Neuronal stem cell (in vitro differentiated cells): ENCODE measurements around the gene KMT2B.

ENCODE experiments used
- DNase-seq: peaks from one replicate; pipeline ENCODE4 v3.0.0-alpha.2; 2013; ENCODE audit warnings: low spot score
- H2AFZ ChIP-seq: one replicate; pipeline ENCODE4 v1.6.1; 2013; ENCODE audit warnings: mild to moderate bottlenecking, low read length, inconsistent platforms
- H2AK5ac ChIP-seq: 2 replicates; pipeline ENCODE4 v1.6.1; 2013; ENCODE audit warnings: low read depth, mild to moderate bottlenecking, inconsistent platforms, low read length, moderate library complexity, mixed read lengths
- H2BK120ac ChIP-seq: 2 replicates; pipeline ENCODE4 v1.6.1; 2013; ENCODE audit warnings: low read depth, mild to moderate bottlenecking, inconsistent platforms, low read length, moderate library complexity, mixed read lengths
- H2BK12ac ChIP-seq: one replicate; pipeline ENCODE4 v1.6.1; 2013; ENCODE audit warnings: low read length, inconsistent platforms
- H2BK15ac ChIP-seq: 2 replicates; pipeline ENCODE4 v1.6.1; 2013; ENCODE audit warnings: mild to moderate bottlenecking, low read length, inconsistent platforms, mixed read lengths
- H2BK5ac ChIP-seq: one replicate; pipeline ENCODE4 v1.6.1; 2013; ENCODE audit warnings: inconsistent platforms, mild to moderate bottlenecking, low read length, moderate library complexity
- H3K14ac ChIP-seq: one replicate; pipeline ENCODE4 v1.6.1; 2013; ENCODE audit warnings: low read length, inconsistent platforms
- H3K18ac ChIP-seq: 2 replicates; pipeline ENCODE4 v1.6.1; 2013; ENCODE audit warnings: low read length, inconsistent platforms
- H3K23ac ChIP-seq: 2 replicates; pipeline ENCODE4 v1.6.1; 2013; ENCODE audit warnings: low read depth, mild to moderate bottlenecking, mixed read lengths, low read length, inconsistent platforms; ENCODE audit not compliant: poor library complexity
- H3K27ac ChIP-seq: replicated peaks from 3 replicates; pipeline ENCODE4 v1.5.1; 2013; ENCODE audit warnings: low read length, inconsistent platforms
- H3K27me3 ChIP-seq, 3 experiments: 2 replicates each; pipeline ENCODE4 v1.6.1; 2013; ENCODE audit warnings: low read length in 3 of 3, mild to moderate bottlenecking in 2 of 3, inconsistent platforms in 1 of 3, low read depth in 1 of 3, mixed read lengths in 1 of 3, moderate library complexity in 1 of 3; ENCODE audit not compliant: control insufficient read depth in 3 of 3, insufficient read depth in 3 of 3
- H3K36me3 ChIP-seq, 2 donors: replicated peaks in 1 of 2; 2 replicates each; pipeline ENCODE4 v1.6.1; 2013; ENCODE audit warnings: low read length in 2 of 2; ENCODE audit not compliant: control insufficient read depth in 2 of 2, insufficient read depth in 2 of 2
- H3K4ac ChIP-seq: 2 replicates; pipeline ENCODE4 v1.6.1; 2013; ENCODE audit warnings: inconsistent platforms, mild to moderate bottlenecking, low read length, moderate library complexity
- H3K4me1 ChIP-seq, 2 donors: 1 replicate in 1 of 2; 2 replicates in 1 of 2; pipeline ENCODE4 v1.6.1; 2013; ENCODE audit warnings: low read length in 2 of 2, low read depth in 1 of 2; ENCODE audit not compliant: control insufficient read depth in 2 of 2, insufficient read depth in 1 of 2
- H3K4me2 ChIP-seq: one replicate; pipeline ENCODE4 v1.6.1; 2013; ENCODE audit warnings: mild to moderate bottlenecking, low read length, inconsistent platforms; ENCODE audit not compliant: insufficient read depth, poor library complexity, severe bottlenecking
- H3K4me3 ChIP-seq, 2 donors: 2 replicates each; pipeline ENCODE4 v1.5.1; 2013; ENCODE audit warnings: low read length in 2 of 2, mild to moderate bottlenecking in 2 of 2, inconsistent platforms in 1 of 2, moderate library complexity in 1 of 2
- H3K79me1 ChIP-seq: one replicate; pipeline ENCODE4 v1.6.1; 2013; ENCODE audit warnings: low read depth, mild to moderate bottlenecking, inconsistent platforms, low read length, moderate library complexity
- H3K9ac ChIP-seq: one replicate; pipeline ENCODE4 v1.6.1; 2013; ENCODE audit warnings: mild to moderate bottlenecking, low read depth, low read length, inconsistent platforms; ENCODE audit not compliant: poor library complexity
- H3K9me3 ChIP-seq, 2 donors: replicated peaks in 1 of 2; 2 replicates each; pipeline versions ENCODE3 to v1.6.1; 2013; ENCODE audit warnings: low read length in 2 of 2, mild to moderate bottlenecking in 2 of 2, inconsistent platforms in 1 of 2, low read depth in 1 of 2, mixed read lengths in 1 of 2, moderate library complexity in 1 of 2; ENCODE audit not compliant: control insufficient read depth in 2 of 2, insufficient read depth in 1 of 2
- H4K8ac ChIP-seq: one replicate; pipeline ENCODE4 v1.6.1; 2013; ENCODE audit warnings: low read depth, mild to moderate bottlenecking, inconsistent platforms, low read length, moderate library complexity
- H4K91ac ChIP-seq: one replicate; pipeline ENCODE4 v1.6.1; 2013; ENCODE audit warnings: low read length, low read depth, mild to moderate bottlenecking, inconsistent platforms; ENCODE audit not compliant: poor library complexity
- WGBS, 2 donors: extraction: QIAGEN DNeasy Blood & Tissue Kit; methylation state at CpG; one replicate each; pipeline ENCODE4 v1.1.7; 2013; ENCODE audit warnings: missing lambda C conversion rate in 2 of 2, mixed read lengths in 1 of 2; ENCODE audit not compliant: insufficient read length in 2 of 2, insufficient replicate concordance in 1 of 2; ENCODE audit errors: extremely low coverage in 2 of 2; 5-methylcytosine and 5-hydroxymethylcytosine counted together

Gene KMT2B

DNA sequence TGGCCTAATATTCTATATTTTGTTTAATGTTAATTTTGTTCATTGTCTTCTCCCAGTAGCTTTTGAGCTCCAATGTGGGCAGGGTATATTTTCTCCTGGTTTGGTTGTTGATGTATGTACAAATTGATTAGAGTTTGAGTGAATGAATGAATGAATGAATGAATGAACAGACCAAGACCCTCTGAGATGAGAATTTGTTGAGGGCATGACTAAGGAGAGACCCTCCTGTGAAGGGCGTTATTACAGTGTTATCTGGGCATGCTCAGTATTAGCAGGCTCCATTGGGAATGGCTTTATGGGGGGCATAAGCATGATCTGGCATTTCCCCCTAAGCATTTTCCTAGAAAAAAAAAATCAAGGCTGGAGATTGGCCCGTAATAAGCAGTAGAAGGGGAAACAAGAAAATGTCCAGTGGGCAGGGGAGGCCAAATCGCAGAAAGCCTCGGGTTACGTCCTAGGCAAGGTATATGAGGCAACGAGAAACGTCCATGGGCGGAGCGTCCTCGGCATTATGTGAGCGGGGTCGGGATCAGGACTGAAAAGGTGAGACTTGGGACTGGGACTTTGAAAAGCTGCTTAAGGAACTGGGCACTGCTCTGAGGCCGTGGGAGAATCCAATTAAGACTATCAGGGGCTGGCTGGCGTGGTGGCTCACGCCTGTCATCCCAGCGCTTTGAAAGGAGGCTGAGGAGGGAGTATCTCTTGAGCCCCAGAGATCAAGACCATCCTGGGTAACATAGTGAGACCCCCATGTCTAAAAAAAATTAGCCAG, 56.7 kb downstream of the KMT2B start:
- H3K27ac ChIP-seq, result no peak overlapping the region
- peak overlapping the region; percentile 89 for H2AFZ ChIP-seq

GRCh38 chr19:35775046-35775297, 57.2 kb downstream of the KMT2B start:
- Histone ChIP-seq H3K9me3 (no peaks in the 10 kb centered on the region), H3K27ac (no peak overlapping the region), H2BK12ac (no peak overlapping the region), H3K14ac (no peak overlapping the region), H2AFZ (peak overlapping the region; percentile 89), H3K4me1 (peaks cover 19 to 20% of the 10 kb centered on the region in 2 donors), H2BK15ac (no peak overlapping the region), H4K91ac (no peak overlapping the region), H3K23ac (no peak overlapping the region), H2BK120ac (no peak overlapping the region), H3K9ac (no peak overlapping the region), H3K18ac (peak overlapping the region; percentile 42), H2AK5ac (no peak overlapping the region), H3K4me2 (no peak overlapping the region), H2BK5ac (no peak overlapping the region), H3K79me1 (peaks cover 2% of the 10 kb centered on the region), H3K27me3 (no peaks in the 10 kb centered on the region), H3K4ac (no peak overlapping the region), H4K8ac (no peak overlapping the region), H3K36me3 (peaks cover 10 to 32% of the 10 kb centered on the region in 2 donors), H3K4me3 (peak overlapping the region in 1 of 2 donors; percentile 66)
- DNase-seq, result no peak
- WGBS, 2 donors, result no CpG with 5 or more reads among the region's 9 CpGs

More for the DNA sequence above, 56.7 kb downstream of the KMT2B start:
- no peak for DNase-seq
- H3K14ac ChIP-seq, result no peak overlapping the region
- H3K4me1 ChIP-seq, result peaks cover 19 to 20% of the 10 kb centered on the region in 2 donors
- no peak overlapping the region for H4K8ac ChIP-seq
- H3K9me3 ChIP-seq, result no peaks in the 10 kb centered on the region
- peak overlapping the region in 1 of 2 donors; percentile 66 for H3K4me3 ChIP-seq
- H2BK12ac ChIP-seq, result no peak overlapping the region
- no CpG with 5 or more reads among the region's 16 CpGs for WGBS, 2 donors
- no peak overlapping the region for H3K23ac ChIP-seq
- H3K36me3 ChIP-seq, result peaks cover 10 to 27% of the 10 kb centered on the region in 2 donors
- no peak overlapping the region for H2BK15ac ChIP-seq
- H3K4ac ChIP-seq, result no peak overlapping the region
- H3K27me3 ChIP-seq, result no peaks in the 10 kb centered on the region
- peak overlapping the region; percentile 42 for H3K18ac ChIP-seq
- no peak overlapping the region for H2BK5ac ChIP-seq
- no peak overlapping the region for H2BK120ac ChIP-seq
- H3K9ac ChIP-seq, result no peak overlapping the region
- peaks cover 2% of the 10 kb centered on the region for H3K79me1 ChIP-seq
- H2AK5ac ChIP-seq, result no peak overlapping the region
- H4K91ac ChIP-seq, result no peak overlapping the region
- no peak overlapping the region for H3K4me2 ChIP-seq

GRCh38 chr19:35775298-35776101, 57.7 kb downstream of the KMT2B start, which contains the start of gene ARHGAP33:
ARHGAP33 (plus strand) TSS chr19:35775564; CDS start chr19:35775659, 95 bp downstream.
- H2AK5ac ChIP-seq, result peak within 1 kb of the TSS; percentile 60
- H3K18ac ChIP-seq, result peak within 1 kb of the TSS; percentile 90
- H3K27me3 ChIP-seq, result no peaks in the 10 kb centered on the region
- no peak within 1 kb of the TSS for H3K23ac ChIP-seq
- WGBS, 2 donors, result no CpG with 5 or more reads among the region's 82 CpGs
- peak within 1 kb of the TSS; percentile 93 for H2BK5ac ChIP-seq
- peaks cover 19 to 20% of the 10 kb centered on the region in 2 donors for H3K4me1 ChIP-seq
- H4K8ac ChIP-seq, result no peak within 1 kb of the TSS
- no peak within 1 kb of the TSS for H4K91ac ChIP-seq
- H3K4me2 ChIP-seq, result peak within 1 kb of the TSS; percentile 67
- peaks cover 10 to 34% of the 10 kb centered on the region in 2 donors for H3K36me3 ChIP-seq
- H3K9ac ChIP-seq, result peak within 1 kb of the TSS; percentile 96
- DNase-seq, result peak; percentile 98
- H2BK120ac ChIP-seq, result peak within 1 kb of the TSS; percentile 82
- H3K4ac ChIP-seq, result no peak within 1 kb of the TSS
- peak within 1 kb of the TSS; percentile 4 for H2BK15ac ChIP-seq
- H2BK12ac ChIP-seq, result no peak within 1 kb of the TSS
- peak within 1 kb of the TSS; percentile 89 for H2AFZ ChIP-seq
- H3K14ac ChIP-seq, result no peak within 1 kb of the TSS
- peaks cover 2% of the 10 kb centered on the region for H3K79me1 ChIP-seq
- peak within 1 kb of the TSS; percentile 66 to 98 for H3K4me3 ChIP-seq
- no peak within 1 kb of the TSS for H3K27ac ChIP-seq
- no peaks in the 10 kb centered on the region for H3K9me3 ChIP-seq
